Activated T-helper 1 cell treated with anti-CD3 and anti-CD28 coated beads, Interleukin-12 subunit alpha, Interleukin-12 subunit beta, Interleukin-2, Interleukin-4 antibody, amounts not matched to agents 30 ng/mL and 10 ng/mL and 1 ng/mL, durations not matched to agents 14 hours and 24 hours and 36 hours (primary cell): ENCODE results near the gene OR5K1. TPM values are rescaled to one million over a fixed set of nuclear protein-coding genes. Genes with fewer than 3 reads are reported as not detected.

ENCODE experiments used
- DNase-seq: peaks from one replicate; pipeline ENCODE4 v3.0.0; 2021; ENCODE audit warnings: low spot score
- H3K27ac Mint-ChIP-seq: one replicate; pipeline ENCODE4 v1.8.0; 2021; ENCODE audit warnings: mild to moderate bottlenecking, mixed read lengths
- H3K27me3 Mint-ChIP-seq: one replicate; pipeline ENCODE4 v1.8.0; 2022; ENCODE audit warnings: mild to moderate bottlenecking, moderate library complexity, mixed read lengths; ENCODE audit not compliant: insufficient read depth
- H3K36me3 Mint-ChIP-seq: one replicate; pipeline ENCODE4 v1.8.0; 2021; ENCODE audit warnings: low read depth, mixed read lengths
- H3K4me1 Mint-ChIP-seq: one replicate; pipeline ENCODE4 v1.8.0; 2021; ENCODE audit warnings: low read depth, mixed read lengths
- H3K4me3 Mint-ChIP-seq: one replicate; pipeline ENCODE4 v1.8.0; 2021; ENCODE audit warnings: mild to moderate bottlenecking, moderate library complexity, mixed read lengths
- H3K9me3 Mint-ChIP-seq: one replicate; pipeline ENCODE4 v1.8.0; 2021; ENCODE audit warnings: mixed read lengths
- intact Hi-C: fragments of 100-400 bp; cut with micrococcal nuclease; formaldehyde crosslinking; loops from one replicate; pipeline ENCODE4 v1.15.1; 2024
- total RNA-seq: library from RNA; stranded (reverse); gene quantifications from 2 replicates; pipeline ENCODE4 v1.2.3, GENCODE V29; 2022

Gene OR5K1
- not detected in 2 replicates for total RNA-seq

DNA sequence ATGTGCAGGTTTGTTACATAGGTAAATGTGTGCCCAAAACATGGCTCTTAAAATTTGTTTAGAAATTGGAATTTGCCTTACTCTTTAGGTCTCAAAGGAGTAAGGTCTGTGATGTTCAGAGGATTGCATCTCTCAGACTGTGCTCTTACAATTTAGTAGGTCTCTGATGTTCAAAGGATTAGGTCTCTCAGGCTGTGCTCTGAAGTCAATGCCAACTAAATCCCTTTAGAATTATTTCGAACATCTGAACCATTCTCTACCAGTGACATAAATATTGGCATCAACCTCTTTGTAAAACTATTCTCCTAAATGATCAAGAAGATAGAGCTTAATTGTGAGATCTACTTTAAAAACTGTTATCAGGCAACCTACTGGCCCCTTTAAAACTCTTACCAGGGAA is at the start of gene OR5K1:
TSS of gene OR5K1 (plus strand) at position 301 of the 400 bp plus-strand sequence. CDS start 6,376 bp downstream, outside the sequence.
- intact Hi-C loops = no loop called here
- DNase-seq = no peak
- H3K36me3 Mint-ChIP-seq = peaks cover 2% of the 10 kb centered on the region
- peaks cover 6% of the 10 kb centered on the region for H3K27me3 Mint-ChIP-seq
- no peaks in the 10 kb centered on the region for H3K4me1 Mint-ChIP-seq
- H3K4me3 Mint-ChIP-seq = no peak within 1 kb of the TSS
- H3K9me3 Mint-ChIP-seq = peaks cover 12% of the 10 kb centered on the region
- no peak within 1 kb of the TSS for H3K27ac Mint-ChIP-seq

DNA sequence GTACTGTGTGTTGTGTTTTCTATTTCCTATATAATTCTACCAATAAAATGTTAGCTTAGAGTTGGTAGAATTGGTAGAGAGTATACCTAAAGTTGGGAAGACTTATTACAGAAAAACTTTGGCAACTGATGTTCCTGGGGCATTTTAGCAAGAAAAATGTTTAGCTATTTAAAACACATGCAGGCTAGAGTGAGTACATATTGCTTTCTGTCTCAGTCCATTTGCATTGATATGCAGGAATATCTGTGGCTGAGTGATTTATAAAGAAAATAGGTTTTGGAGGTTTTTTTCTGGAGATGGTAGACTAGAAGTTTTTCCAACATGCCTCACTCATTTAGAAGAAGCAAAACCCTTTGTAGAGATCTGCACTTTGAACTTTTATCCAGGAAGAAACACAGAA is 30.4 kb upstream of the OR5K1 start:
- Mint-ChIP-seq H3K27ac (no peak overlapping the region), H3K36me3 (no peaks in the 10 kb centered on the region), H3K4me1 (no peaks in the 10 kb centered on the region), H3K27me3 (peaks cover 9% of the 10 kb centered on the region), H3K4me3 (no peak overlapping the region), H3K9me3 (peaks cover 40% of the 10 kb centered on the region)
- no peak for DNase-seq
- intact Hi-C loops = no loop called here

DNA sequence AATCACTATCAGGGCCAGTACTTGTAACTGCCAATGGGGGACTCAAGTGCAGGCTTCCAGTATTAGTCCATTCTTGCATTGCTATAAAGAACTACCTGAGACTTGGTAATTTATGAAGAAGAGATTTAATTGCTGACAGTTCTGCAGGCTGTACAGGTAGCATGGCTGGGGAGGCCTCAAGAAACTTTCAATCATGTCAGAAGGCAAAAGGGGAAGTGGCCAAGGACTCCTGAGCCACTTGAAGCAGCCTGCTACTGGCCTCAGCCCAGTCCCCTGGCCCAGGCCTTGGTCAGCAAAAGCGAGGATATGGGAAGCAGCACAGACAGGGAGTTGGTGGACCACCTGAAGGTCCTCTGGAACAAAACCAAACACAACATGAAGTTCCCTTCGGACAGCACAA is 29.2 kb upstream of the OR5K1 start:
- Mint-ChIP-seq H3K4me1 (no peaks in the 10 kb centered on the region), H3K27me3 (peaks cover 9% of the 10 kb centered on the region), H3K27ac (no peak overlapping the region), H3K4me3 (no peak overlapping the region), H3K9me3 (peaks cover 31% of the 10 kb centered on the region), H3K36me3 (no peaks in the 10 kb centered on the region)
- intact Hi-C loops = no loop called here
- DNase-seq = no peak

DNA sequence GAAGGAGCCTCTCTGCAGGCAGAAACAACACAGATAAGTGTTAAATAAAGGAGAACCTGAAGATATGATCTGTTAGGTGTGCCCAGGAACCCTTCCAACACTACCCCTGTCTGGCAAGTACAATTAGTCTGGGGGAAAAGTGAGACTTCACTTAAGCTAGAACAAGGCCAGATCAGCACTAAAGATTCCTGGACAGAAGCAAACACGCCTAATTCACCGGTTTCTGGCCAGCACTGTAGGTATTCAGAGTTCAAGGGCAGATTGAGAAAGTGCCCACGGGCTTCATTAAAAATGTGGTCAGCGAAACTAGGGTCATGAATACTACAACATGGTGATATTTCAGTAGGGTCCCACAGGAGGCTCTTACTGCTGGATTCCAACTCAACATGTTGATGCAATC is 28.6 kb upstream of the OR5K1 start:
- intact Hi-C loops = no loop called here
- no peaks in the 10 kb centered on the region for H3K36me3 Mint-ChIP-seq
- no peaks in the 10 kb centered on the region for H3K4me1 Mint-ChIP-seq
- H3K4me3 Mint-ChIP-seq = no peak overlapping the region
- no peak for DNase-seq
- peaks cover 9% of the 10 kb centered on the region for H3K27me3 Mint-ChIP-seq
- peaks cover 24% of the 10 kb centered on the region for H3K9me3 Mint-ChIP-seq
- no peak overlapping the region for H3K27ac Mint-ChIP-seq

DNA sequence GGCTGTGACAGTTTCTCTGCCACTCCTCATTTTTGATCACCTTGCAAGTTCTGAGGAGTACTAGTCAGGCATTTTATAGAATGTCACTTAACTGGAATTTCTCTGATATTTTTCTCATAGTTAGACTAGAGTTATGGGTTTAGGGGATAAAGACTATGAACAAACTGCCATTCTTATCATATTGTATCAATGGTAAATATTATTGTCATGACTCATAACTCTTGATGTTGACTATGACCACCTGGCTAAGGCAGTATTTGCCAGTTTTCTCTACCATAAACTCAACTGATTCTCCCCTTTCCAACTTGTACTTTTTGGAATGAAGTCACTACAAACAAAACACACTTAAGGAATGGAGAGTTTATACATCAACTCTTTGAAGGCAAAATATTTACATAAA is 22.7 kb upstream of the OR5K1 start:
- Mint-ChIP-seq H3K27me3 (peaks cover 38% of the 10 kb centered on the region), H3K27ac (no peak overlapping the region), H3K4me3 (no peak overlapping the region), H3K9me3 (no peaks in the 10 kb centered on the region), H3K36me3 (no peaks in the 10 kb centered on the region), H3K4me1 (no peaks in the 10 kb centered on the region)
- intact Hi-C loops = no loop called here
- no peak for DNase-seq

DNA sequence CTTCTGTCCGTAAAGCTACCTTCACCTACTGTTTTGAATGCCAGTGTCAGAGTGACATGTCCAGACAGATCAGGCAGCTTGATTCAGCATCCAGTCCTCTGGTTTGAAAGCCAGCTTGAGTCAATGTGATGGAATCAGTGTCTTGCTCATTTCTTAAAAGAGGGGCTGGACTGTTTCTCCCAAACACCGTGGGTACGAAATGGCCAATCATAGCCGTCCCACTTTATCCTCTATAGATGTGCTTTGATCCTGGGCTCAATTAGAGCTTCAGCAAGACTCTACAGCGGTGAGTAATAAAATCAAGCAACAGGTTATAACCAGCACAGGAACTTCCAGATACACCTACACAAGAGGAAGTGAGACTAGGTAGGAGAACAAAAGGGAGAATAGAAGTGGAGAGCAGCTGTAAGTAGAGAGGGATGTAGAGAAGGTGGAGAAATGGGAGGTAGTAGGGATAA is 17.0 kb upstream of the OR5K1 start:
- no peak overlapping the region for H3K4me3 Mint-ChIP-seq
- H3K27me3 Mint-ChIP-seq = peaks cover 27% of the 10 kb centered on the region
- H3K36me3 Mint-ChIP-seq = peaks cover 4% of the 10 kb centered on the region
- DNase-seq = no peak
- H3K9me3 Mint-ChIP-seq = no peaks in the 10 kb centered on the region
- intact Hi-C loops = no loop called here
- no peak overlapping the region for H3K27ac Mint-ChIP-seq
- peaks cover 18% of the 10 kb centered on the region for H3K4me1 Mint-ChIP-seq

DNA sequence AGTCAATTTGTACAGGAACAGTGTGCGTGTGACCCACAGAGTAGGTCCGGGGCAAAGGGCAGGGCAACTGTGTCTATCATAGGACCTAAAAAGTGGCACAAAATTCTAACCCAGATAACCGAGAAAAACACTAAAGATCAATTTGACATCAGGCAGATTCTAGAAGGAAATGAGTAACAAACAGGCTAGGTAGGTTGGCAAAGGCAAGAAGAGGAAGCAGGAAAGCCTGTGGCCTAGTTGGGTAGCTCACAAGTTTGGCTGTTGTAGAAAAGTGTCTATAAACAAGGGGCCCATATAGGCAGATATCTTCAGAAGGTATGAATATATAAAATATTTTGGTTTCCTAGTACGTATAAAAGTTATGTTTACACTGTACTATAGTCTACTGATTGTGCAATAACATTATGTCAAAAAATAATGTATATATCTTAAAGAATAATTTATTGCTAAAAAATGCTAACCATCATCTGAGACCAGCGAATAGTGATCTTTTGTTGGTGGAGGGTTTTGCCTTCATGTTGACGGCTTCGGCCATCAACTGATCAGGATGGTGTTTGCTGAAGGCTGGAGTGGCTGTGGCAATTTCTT is 13.3 kb upstream of the OR5K1 start:
- Mint-ChIP-seq H3K36me3 (peaks cover 4% of the 10 kb centered on the region), H3K27ac (no peak overlapping the region), H3K4me3 (no peak overlapping the region), H3K27me3 (peaks cover 14% of the 10 kb centered on the region), H3K9me3 (peaks cover 2% of the 10 kb centered on the region), H3K4me1 (peaks cover 18% of the 10 kb centered on the region)
- intact Hi-C loops = no loop called here
- no peak for DNase-seq

DNA sequence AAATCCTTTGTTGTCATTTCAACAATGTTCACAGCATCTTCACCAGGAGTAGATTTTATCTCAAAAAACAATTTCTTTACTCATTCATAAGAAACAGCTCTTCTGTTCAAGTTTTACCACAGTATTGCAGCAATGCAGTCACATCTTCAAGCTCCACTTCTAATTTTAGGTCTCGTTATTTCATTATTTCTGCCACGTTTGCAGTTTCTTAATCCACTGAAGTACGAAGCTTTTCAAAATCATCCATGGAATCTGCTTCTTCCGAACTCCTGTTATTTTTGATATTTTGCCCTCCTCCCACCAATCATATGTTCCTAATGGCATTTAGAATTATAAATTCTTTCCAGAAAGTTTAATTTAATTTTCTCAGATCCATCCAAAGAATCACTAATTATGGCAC is 12.6 kb upstream of the OR5K1 start:
- DNase-seq = no peak
- Mint-ChIP-seq H3K4me1 (peaks cover 18% of the 10 kb centered on the region), H3K27me3 (peaks cover 10% of the 10 kb centered on the region), H3K27ac (no peak overlapping the region), H3K4me3 (no peak overlapping the region), H3K36me3 (peaks cover 4% of the 10 kb centered on the region), H3K9me3 (peaks cover 2% of the 10 kb centered on the region)
- intact Hi-C loops = no loop called here

DNA sequence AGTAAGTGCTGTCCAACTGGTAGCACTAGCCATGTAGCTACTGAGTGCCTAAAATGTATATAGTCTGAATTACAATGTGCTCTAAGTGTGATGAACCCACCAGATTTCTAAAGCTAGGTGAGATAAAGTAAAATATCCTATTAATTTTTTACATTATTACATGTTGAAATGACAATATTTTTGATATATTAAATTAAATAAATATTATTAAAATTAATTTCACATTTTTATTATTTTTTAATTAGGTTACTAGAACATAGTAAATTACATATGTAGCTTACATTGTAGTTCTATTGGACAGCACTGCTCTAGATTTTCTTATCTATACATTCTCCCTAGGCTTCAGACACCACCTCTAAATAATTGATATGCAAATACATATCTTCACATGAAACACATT is 9.2 kb upstream of the OR5K1 start:
- Mint-ChIP-seq H3K4me1 (peaks cover 7% of the 10 kb centered on the region), H3K9me3 (peaks cover 2% of the 10 kb centered on the region), H3K4me3 (no peak overlapping the region), H3K27ac (no peak overlapping the region), H3K27me3 (peaks cover 12% of the 10 kb centered on the region), H3K36me3 (peaks cover under 1% of the 10 kb centered on the region)
- DNase-seq = no peak
- intact Hi-C loops = no loop called here

DNA sequence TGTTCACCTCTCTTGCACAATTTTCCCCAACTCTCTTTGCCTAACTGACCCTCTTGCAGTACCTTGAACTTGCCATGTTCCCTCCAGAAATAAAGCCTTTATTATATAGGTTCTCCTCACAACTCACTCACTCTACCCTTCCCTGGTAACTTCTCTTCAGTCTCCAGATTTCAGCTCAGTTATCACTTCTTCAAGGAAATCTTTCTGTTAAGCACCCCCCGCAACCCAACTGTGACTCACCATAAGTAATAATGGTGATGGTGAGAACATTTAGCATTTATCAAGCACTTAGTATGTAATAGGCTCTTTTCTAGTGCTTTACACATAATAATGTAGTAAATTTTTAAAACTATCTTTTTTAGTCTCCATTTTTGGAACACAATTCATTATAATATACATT is 8.1 kb upstream of the OR5K1 start:
- H3K4me3 Mint-ChIP-seq = no peak overlapping the region
- no peak overlapping the region for H3K27ac Mint-ChIP-seq
- intact Hi-C loops = no loop called here
- peaks cover 9% of the 10 kb centered on the region for H3K9me3 Mint-ChIP-seq
- H3K27me3 Mint-ChIP-seq = peaks cover 14% of the 10 kb centered on the region
- no peak for DNase-seq
- peaks cover 2% of the 10 kb centered on the region for H3K36me3 Mint-ChIP-seq
- no peaks in the 10 kb centered on the region for H3K4me1 Mint-ChIP-seq

DNA sequence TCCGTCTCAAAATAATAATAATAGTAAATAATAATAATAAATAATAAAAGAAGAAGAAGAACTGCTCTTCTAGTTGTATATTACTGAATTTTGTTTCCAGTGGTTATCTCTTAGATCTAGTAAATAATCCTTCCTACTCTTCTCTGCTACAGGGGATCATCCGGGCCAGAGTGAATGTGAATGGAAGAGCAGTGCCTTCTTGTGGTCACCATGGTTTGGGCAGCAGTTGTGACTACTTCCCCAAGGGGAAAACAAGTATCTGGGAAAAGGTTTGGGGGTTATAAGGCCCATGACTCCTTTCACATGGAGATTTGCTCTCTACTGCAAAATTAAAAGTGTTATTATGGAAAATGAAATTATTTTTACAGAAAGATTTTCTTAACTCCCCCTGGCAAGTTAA is 5.5 kb upstream of the OR5K1 start:
- Mint-ChIP-seq H3K27me3 (peaks cover 14% of the 10 kb centered on the region), H3K27ac (no peak overlapping the region), H3K4me3 (no peak overlapping the region), H3K9me3 (peaks cover 12% of the 10 kb centered on the region), H3K4me1 (no peaks in the 10 kb centered on the region), H3K36me3 (peaks cover 2% of the 10 kb centered on the region)
- DNase-seq = no peak
- intact Hi-C loops = no loop called here

DNA sequence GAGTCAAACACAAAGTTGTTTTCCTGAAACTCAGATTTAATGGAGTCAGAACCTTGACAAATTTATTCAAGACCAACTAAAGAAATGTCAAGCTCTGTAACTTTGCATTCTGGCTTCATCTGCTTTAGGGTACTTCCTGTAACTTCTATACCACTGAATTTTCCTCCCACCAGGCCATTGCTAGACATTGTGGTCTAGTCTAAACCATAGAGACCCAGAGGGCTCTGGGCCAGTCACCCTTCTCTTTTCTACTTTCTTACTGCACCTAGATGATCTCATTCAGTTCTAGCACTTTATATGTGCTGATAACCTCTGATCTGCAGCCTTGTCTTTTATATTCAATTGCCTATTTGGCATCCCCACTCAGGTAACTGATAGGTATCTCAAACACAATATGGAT is 2.8 kb upstream of the OR5K1 start:
- Mint-ChIP-seq H3K27me3 (peaks cover 12% of the 10 kb centered on the region), H3K36me3 (peaks cover 2% of the 10 kb centered on the region), H3K4me1 (no peaks in the 10 kb centered on the region), H3K27ac (no peak overlapping the region), H3K4me3 (no peak overlapping the region), H3K9me3 (peaks cover 12% of the 10 kb centered on the region)
- intact Hi-C loops = no loop called here
- no peak for DNase-seq

DNA sequence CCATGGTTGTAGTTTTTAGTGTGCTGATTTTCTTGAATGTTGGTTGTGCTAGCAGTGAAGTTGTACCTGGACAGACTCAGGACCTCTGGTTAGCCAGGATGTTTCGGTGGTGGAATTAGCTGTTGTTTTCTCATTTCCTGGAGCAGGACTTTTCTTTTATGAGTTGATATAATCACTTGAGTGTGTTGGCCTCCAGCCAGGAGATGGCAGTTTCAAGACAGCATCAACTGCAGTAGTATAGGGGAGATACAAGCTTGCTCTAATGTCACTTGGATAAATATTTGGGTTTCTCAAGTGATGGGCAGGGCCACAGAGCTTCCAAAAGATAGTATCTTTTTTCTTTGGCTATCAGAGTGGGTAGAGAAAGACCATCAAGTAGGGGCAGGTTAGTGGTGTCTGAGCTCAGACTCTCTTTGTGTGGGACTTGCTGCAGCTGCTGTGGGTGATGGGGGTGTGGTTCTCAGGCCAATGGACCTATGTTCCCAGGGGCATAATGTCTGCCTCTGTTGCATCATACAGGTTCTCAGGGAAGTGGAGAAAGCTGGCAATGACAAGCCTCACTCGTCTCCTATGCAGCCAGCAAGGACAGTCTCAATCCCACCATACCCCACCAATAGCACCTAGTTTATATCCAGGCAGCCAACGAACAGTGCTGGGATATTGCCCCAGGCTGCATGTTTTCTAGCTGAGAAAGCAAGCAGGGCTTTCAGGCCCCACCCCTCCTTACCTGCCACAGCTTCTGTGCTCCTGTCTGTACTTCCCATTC is 19.9 kb downstream of the OR5K1 start:
- intact Hi-C loops = no loop called here
- Mint-ChIP-seq H3K4me1 (peaks cover 6% of the 10 kb centered on the region), H3K36me3 (peaks cover 7% of the 10 kb centered on the region), H3K27ac (no peak overlapping the region), H3K27me3 (peaks cover 8% of the 10 kb centered on the region), H3K4me3 (no peak overlapping the region), H3K9me3 (peaks cover 38% of the 10 kb centered on the region)
- DNase-seq = no peak
